COLO829 (cell line): Measurements from ENCODE around the gene IFT122.

Source experiments
- DNase-seq: peaks from one replicate; pipeline ENCODE4 v3.0.0; 2012; ENCODE audit warnings: low spot score

IFT122 gene

GRCh38 chr3:129441215-129441614 lies 1.2 kb downstream of the IFT122 start:
- DNase-seq, result no peak

- no peak for DNase-seq
These were observed 1.8 kb downstream of the IFT122 start for GRCh38 chr3:129441782-129442181.

- DNase-seq, result no peak
These were observed 2.5 kb downstream of the IFT122 start for GRCh38 chr3:129442486-129442885.

GRCh38 chr3:129442947-129443346 lies 2.9 kb downstream of the IFT122 start:
- no peak for DNase-seq

GRCh38 chr3:129445471-129445870 lies 5.4 kb downstream of the IFT122 start:
- DNase-seq, result no peak

- DNase-seq, result no peak
These were observed 6.9 kb downstream of the IFT122 start for GRCh38 chr3:129446926-129447325.

- no peak for DNase-seq
These were observed 8.3 kb downstream of the IFT122 start for GRCh38 chr3:129448186-129448895.

- DNase-seq, result no peak
These were observed 9.5 kb downstream of the IFT122 start for GRCh38 chr3:129449279-129450115.

- DNase-seq, result no peak
These were observed 13.7 kb downstream of the IFT122 start for GRCh38 chr3:129453732-129454131.

GRCh38 chr3:129460155-129460554 lies 20.1 kb downstream of the IFT122 start:
- no peak for DNase-seq

- DNase-seq, result no peak
These were observed 20.5 kb downstream of the IFT122 start for GRCh38 chr3:129460572-129460971.

GRCh38 chr3:129461022-129461421 lies 21.0 kb downstream of the IFT122 start:
- DNase-seq, result peak; percentile 85

- peak; percentile 30 for DNase-seq
These were observed 21.6 kb downstream of the IFT122 start for GRCh38 chr3:129461461-129462146.

GRCh38 chr3:129462361-129462968 lies 22.4 kb downstream of the IFT122 start:
- DNase-seq, result no peak

GRCh38 chr3:129463094-129463493 lies 23.1 kb downstream of the IFT122 start:
- DNase-seq, result no peak

GRCh38 chr3:129463716-129464115 lies 23.7 kb downstream of the IFT122 start:
- DNase-seq, result peak; percentile 29

GRCh38 chr3:129467932-129468331 lies 27.9 kb downstream of the IFT122 start:
- DNase-seq, result no peak

- no peak for DNase-seq
These were observed 29.0 kb downstream of the IFT122 start for GRCh38 chr3:129469026-129469425.

GRCh38 chr3:129470861-129471260 lies 30.8 kb downstream of the IFT122 start:
- no peak for DNase-seq

- DNase-seq, result no peak
These were observed 33.2 kb downstream of the IFT122 start for GRCh38 chr3:129473067-129473768.

- no peak for DNase-seq
These were observed 33.7 kb downstream of the IFT122 start for GRCh38 chr3:129473769-129474152.
